ENCODE data around the gene MIPEP. TPM values are rescaled to one million over a fixed set of nuclear protein-coding genes. Genes with fewer than 3 reads are reported as not detected.

The MIPEP gene
- total and polyA plus RNA-seq, 2 experiments from 2014 or later: 17.1 to 19.8 TPM

DNA sequence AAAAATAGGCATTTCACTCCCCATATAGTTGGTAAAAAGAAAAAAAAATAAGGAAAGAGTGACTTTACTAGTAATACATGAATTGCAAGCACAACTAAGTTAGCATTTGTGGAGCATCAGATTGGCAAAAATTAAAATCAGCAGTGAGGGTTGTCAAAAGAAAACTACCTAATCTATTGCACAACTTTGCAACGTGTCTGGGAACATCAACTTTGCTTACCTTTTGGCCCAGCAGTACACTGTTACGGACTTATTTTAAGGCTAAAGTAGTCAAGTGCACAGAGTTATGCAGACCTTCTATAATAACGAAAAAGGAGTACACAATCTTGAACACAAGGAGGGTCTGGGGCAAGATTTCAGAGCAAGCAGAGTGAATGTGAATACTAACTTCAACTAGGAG lies 102.6 kb downstream of the MIPEP start:
- H3K79me2 ChIP-seq: no peaks in the 10 kb centered on the region
- H3K9me3 ChIP-seq (ENCODE audit: low read depth): no peaks in the 10 kb centered on the region
- H4K20me1 ChIP-seq (ENCODE audit: insufficient read depth, poor library complexity, severe bottlenecking): no peaks in the 10 kb centered on the region
- H3K36me3 ChIP-seq (replicated peaks; ENCODE audit: insufficient read depth, low read depth): no peaks in the 10 kb centered on the region
- 73% methylated on average over 3 of the region's 3 CpGs for WGBS (ENCODE audit: low lambda C conversion rate, missing lambda C conversion rate)
- no peak overlapping the region for H2AFZ ChIP-seq
- no peak overlapping the region for H3K4me2 ChIP-seq
- peaks cover 10% of the 10 kb centered on the region for H3K4me1 ChIP-seq (ENCODE audit: insufficient read depth)
- TF ChIP-seq EZH2 (IDR thresholded peaks at IDR 0.05; ENCODE audit: borderline replicate concordance) (no peak), EZH2phosphoT487 (IDR thresholded peaks at IDR 0.05; ENCODE audit: low read depth, severe bottlenecking, unreplicated experiment) (no peak), CTCF (IDR thresholded peaks at IDR 0.05; ENCODE audit: poor library complexity) (no peak)
- H3K9me2 ChIP-seq (replicated peaks; ENCODE audit: insufficient read depth): no peaks in the 10 kb centered on the region
- no peak overlapping the region for H3K4me3 ChIP-seq
- no peak overlapping the region for H3K27ac ChIP-seq
- H3K27me3 ChIP-seq: no peaks in the 10 kb centered on the region
- no peak for DNase-seq (ENCODE audit: low spot score)

- no peak for DNase-seq (ENCODE audit: low spot score)
- Histone ChIP-seq H3K27me3 (no peaks in the 10 kb centered on the region), H3K27ac (peak overlapping the region; percentile 28), H4K20me1 (ENCODE audit: insufficient read depth, poor library complexity, severe bottlenecking) (no peaks in the 10 kb centered on the region), H3K4me3 (no peak overlapping the region), H2AFZ (no peak overlapping the region), H3K79me2 (no peaks in the 10 kb centered on the region), H3K9me3 (ENCODE audit: low read depth) (no peaks in the 10 kb centered on the region), H3K4me2 (no peak overlapping the region), H3K9me2 (replicated peaks; ENCODE audit: insufficient read depth) (no peaks in the 10 kb centered on the region), H3K4me1 (ENCODE audit: insufficient read depth) (peaks cover 11% of the 10 kb centered on the region), H3K36me3 (replicated peaks; ENCODE audit: insufficient read depth, low read depth) (no peaks in the 10 kb centered on the region)
- TF ChIP-seq CTCF (IDR thresholded peaks at IDR 0.05; ENCODE audit: poor library complexity): no peak
- TF ChIP-seq EZH2 (IDR thresholded peaks at IDR 0.05; ENCODE audit: borderline replicate concordance): no peak
- no peak for TF ChIP-seq EZH2phosphoT487 (IDR thresholded peaks at IDR 0.05; ENCODE audit: low read depth, severe bottlenecking, unreplicated experiment)
- WGBS (ENCODE audit: low lambda C conversion rate, missing lambda C conversion rate): 70% methylated on average over 1 of the region's 1 CpG
Measured at GRCh38 chr13:23778879-23779278, 110.3 kb downstream of the MIPEP start.

DNA sequence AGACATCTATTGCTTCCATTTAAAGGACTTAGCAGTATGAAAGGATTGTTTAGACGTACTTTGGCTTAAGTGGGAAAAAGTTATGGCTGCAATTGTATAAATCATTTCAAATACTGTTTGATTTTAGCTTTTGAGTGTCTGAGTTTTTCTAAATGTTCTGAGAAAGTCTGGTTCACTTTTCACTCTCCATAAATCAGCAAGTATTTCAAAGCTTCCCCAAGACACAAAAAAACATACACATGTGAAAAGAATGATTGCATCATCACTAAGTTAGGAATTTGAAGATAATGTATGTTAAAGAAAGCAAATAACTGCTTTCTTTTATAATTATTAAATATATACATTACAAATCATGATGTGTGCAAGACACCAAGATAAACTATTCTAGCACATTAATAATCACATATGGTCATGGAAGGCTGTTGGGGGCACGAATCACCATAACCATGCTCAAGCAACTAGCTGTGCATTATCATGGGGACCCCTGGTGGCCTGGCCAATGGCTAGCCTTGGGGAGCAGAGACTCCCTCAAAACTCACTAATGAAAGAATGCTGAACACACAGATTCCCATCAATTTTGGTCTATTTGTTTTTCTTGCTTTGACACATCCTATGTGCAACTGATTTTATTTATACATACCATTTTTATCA lies 111.1 kb downstream of the MIPEP start:
- H3K27ac ChIP-seq: peak overlapping the region; percentile 28
- H3K4me2 ChIP-seq: peak overlapping the region; percentile 3
- DNase-seq (ENCODE audit: low spot score): no peak

More for the DNA sequence above, 111.1 kb downstream of the MIPEP start:
- no peaks in the 10 kb centered on the region for H3K27me3 ChIP-seq
- no peaks in the 10 kb centered on the region for H3K9me3 ChIP-seq (ENCODE audit: low read depth)
- peaks cover 11% of the 10 kb centered on the region for H3K4me1 ChIP-seq (ENCODE audit: insufficient read depth)
- H4K20me1 ChIP-seq (ENCODE audit: insufficient read depth, poor library complexity, severe bottlenecking): no peaks in the 10 kb centered on the region
- no peak overlapping the region for H3K4me3 ChIP-seq
- 58% methylated on average over 2 of the region's 2 CpGs for WGBS (ENCODE audit: low lambda C conversion rate, missing lambda C conversion rate)
- H3K36me3 ChIP-seq (replicated peaks; ENCODE audit: insufficient read depth, low read depth): no peaks in the 10 kb centered on the region
- no peak for TF ChIP-seq EZH2 (IDR thresholded peaks at IDR 0.05; ENCODE audit: borderline replicate concordance)
- TF ChIP-seq CTCF (IDR thresholded peaks at IDR 0.05; ENCODE audit: poor library complexity): peak; percentile 25
- no peaks in the 10 kb centered on the region for H3K79me2 ChIP-seq
- no peak overlapping the region for H2AFZ ChIP-seq
- H3K9me2 ChIP-seq (replicated peaks; ENCODE audit: insufficient read depth): no peaks in the 10 kb centered on the region

All from hepatocyte (in vitro differentiated cells).